ENCODE results near the gene IL1RL2.

Gene IL1RL2

DNA sequence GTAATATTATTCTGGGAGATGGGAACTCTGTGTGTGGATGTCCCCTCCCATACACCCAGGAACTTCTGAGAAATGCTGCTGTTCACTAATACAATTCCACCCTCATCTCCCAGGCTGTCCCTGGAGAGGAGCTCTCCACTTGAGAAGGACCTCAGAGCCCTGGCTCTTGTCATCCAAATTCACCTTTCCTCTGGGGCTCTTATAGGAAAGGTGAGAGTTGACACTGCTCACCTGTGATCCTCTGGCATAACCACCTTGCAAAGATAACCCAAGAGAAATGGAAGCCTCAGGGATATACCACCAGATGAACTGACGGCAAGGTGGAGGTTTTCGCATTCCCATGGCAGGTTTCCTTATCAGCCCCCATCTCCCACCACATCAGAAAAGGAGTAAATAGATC lies 52.0 kb downstream of the IL1RL2 start:
- DNase-seq (ENCODE audit: low read depth in 3 of 3) = no peak

DNA sequence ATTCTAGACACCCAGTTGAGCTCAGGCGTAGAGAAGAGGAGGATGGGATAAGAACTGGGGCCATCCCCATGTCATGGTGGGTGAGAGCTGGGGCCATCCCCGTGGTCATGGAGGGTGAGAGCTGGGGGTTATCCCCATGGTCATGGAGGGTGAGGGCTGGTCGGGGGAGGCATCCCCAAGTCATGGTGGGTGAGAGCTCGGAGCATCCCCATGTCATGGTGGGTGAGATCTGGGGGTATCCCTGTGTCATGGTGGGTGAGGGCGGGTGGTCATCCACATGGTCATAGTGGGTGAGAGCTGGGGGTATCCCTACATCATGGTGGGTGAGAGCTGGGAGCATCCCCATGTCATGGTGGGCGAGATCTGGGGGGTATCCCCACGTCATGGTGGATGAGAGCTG lies 52.5 kb downstream of the IL1RL2 start:
- DNase-seq (ENCODE audit: low read depth in 3 of 3) = no peak

DNA sequence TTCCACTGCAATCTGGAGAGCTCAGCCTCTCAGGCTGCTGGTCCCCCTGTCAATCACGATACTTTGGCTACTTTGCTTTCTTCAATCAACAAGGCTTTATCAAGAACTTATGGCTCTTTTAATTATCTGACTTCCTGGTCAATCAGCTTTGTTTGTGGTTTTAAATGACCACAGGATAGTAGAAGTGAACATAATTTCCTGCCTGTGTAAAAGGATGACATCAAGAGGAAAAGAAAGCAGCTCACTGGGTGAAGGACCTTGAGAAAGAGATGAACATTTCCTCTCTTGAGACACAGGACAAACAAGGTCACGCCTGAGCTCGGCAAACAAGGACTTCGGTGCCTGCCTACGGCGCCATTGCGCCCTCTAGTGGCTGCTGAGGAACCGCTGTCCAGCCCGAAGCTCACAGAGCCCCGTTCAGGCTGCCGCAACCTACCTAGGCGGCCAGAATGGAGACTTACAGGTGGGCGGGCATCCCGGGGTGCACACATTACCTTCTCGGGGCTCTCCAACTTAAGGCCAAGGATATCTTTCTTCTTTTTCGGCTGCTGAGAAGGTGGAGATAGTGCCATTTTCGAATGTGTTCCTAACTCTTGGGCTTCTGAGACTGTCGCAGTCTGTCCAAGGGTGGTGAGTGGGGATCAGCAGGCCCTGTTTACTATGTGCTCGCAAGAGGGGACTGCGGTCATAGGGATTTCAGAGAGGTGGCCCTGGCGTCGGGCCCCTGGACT lies 54.0 kb downstream of the IL1RL2 start:
- DNase-seq (ENCODE audit: low read depth in 3 of 3) = peak; percentile 75 to 85 (median 81)

DNA sequence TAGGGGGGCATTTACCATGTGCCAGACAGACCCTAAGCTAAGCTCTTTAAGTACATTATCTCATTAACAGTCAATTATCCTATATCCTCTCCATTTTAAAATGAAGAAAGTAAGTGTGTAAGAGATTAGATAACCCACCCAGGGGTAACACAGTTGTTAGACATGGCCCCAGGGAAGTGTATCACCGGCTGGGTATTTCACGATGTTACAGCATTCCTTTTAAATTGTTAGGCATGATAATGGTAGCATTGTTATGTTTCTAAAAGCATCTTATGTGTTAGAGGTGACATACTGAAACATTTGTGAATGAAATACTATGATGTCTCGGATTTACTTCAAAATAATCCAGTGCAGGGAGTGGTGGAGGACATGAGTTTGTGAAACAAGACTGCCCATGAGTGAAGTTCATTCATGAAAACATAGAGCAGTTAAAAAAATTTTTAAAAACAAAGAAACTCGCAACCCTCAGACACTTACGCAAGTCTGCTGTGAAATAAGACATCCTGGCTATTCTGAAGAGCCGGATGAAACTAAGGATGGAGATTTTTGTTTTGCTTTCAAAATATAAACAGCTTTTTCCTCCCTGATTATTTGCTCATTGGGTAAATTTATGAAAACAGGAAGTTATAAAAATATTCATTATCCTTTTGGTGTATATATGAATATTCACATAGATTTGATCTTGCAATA lies 54.9 kb downstream of the IL1RL2 start:
- no peak for DNase-seq (ENCODE audit: low read depth in 3 of 3)

DNA sequence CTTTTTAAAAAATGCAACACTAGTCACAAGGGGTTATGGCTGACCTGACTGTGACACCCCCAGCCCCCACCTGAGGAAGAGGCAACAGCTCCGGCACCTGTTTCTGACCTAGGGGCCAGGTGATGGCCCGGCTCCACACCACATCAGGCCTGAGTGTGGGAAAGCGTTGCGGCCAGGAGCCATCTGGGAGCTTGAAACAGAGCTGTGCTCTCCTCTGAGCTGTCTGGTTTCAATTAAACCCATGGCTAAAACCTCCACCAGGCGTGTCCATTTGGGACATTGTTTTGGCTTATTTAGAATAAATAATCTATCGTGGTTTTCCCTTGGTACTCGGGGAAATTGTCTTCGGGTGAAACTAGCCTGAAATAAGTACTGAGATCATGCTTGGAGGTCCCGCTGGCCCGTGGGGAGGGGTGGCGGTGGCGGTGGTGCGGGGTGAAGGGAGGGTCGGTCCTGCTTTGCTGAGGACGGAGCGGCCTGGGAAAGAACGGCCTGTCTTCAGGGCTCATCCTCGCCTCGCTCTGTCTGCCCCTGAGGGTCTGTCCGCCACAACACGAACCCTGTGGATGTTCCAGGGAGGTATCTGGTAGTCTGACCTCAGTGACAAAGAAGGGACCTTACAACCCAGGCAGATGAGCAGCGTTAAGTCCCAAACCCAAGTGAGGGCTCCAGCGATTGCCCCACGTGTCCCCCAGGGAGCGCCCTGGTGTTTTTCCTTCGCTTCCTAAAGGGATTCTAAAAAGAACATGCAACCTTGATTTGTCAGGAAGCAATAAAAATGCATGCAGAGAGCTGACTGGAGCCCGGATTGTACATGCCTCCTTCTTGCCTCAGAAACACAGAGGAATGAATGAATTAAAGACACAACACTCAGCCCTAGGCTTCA lies 58.7 kb downstream of the IL1RL2 start:
- no peak for DNase-seq (ENCODE audit: low read depth in 3 of 3)

DNA sequence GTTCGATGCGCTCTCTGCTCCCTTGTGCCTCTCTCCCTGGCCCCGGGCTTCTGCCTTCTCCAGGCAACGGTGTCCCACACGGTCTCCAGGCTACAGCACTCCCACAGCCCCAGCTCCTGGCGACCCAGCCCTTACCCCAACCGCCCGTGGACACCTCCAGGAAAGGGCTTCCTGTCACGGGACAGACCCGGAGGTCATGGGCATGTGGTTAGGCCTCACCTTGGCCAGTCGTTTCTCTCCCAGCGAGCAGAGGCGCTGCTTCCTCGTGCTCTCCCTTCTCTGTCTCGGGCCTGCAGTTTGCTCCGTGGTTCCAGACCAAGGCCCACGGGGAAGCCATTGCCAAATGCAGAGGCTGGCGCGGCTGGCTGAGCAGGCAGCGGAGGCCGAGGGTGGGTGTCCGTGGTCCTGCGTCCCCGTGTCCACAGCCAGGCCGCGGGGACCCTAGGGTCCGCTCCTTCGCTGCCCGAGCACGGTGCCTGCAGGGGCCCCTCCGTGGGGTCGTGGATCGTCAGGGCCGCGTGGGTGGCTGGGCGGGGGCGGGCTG lies 63.5 kb downstream of the IL1RL2 start:
- DNase-seq (ENCODE audit: low read depth in 3 of 3) = no peak

DNA sequence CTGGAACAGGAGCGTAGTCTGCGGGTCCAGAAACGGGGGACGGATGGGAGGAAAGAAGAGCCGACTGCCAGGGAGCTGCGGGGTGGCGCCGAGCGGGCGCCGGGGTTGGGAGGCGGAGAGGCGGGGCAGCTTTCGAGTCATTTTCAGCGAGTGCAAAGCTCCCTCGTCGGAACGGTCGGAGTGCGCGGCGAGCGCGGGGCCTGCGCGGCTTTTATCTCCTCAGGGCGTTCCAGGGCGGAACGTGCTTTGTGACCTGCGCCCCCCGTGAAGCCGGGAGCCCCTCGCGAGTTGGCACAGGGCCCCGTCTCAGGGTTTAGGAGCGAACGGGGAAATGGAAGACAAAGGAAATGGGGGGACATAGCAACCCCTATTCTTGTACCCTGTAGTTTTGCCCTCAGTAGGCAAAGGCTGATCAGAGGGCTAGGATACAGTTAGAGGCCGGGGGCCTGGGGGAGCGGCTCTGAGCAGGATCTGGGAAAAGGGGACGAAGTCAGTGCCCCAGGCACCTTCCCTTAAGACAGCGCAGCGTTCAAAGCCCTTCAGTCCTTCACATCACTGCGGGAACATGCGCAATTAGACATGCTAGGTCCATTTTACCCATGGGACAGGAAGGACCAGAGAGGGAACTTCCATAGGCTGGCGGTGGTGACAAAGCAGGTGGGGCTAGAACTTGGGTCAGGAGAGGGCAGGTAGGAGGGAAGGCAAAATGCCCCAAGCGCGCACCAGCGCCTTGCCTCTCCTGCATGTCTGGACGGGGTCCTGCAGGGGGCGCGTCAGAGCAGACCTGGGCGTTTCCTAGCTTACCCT lies 64.4 kb downstream of the IL1RL2 start:
- DNase-seq (ENCODE audit: low read depth in 3 of 3) = peak; percentile 48 to 59 (median 55)

DNA sequence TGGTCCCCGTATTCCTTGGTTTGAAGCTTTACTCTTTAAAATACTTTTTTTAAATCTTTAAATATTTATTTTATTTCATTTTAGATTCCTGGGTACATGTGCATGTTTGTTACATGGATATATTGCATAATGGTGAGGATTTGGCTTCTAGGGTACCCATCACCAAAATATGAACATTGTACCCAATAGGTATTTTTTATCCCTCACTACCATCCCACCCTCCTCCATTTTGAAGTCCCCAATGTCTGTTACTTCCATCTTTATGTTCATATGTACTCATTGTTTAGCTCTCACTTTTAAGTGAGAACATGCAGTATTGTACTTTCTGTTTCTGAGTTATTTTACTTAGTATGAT lies 65.0 kb downstream of the IL1RL2 start:
- no peak for DNase-seq (ENCODE audit: low read depth in 3 of 3)

DNA sequence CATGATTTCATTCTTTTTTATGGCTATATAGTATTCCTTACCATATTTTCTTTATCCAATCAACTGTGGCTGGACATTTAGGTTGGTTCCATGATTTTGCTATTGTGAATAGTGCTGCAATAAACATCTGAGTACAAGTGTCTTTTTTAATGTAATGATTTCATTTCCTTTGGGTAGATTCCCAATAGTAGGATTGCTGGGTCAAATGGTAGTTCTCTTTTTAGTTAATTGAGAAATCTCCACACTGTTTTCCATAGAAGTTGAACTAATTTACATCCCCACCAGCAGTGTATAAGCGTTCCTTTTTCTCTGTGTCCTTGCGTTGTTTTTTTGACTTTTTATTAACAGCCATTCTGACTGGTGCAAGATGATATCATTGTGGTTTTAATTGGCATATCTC lies 65.4 kb downstream of the IL1RL2 start:
- DNase-seq (ENCODE audit: low read depth in 3 of 3) = no peak

DNA sequence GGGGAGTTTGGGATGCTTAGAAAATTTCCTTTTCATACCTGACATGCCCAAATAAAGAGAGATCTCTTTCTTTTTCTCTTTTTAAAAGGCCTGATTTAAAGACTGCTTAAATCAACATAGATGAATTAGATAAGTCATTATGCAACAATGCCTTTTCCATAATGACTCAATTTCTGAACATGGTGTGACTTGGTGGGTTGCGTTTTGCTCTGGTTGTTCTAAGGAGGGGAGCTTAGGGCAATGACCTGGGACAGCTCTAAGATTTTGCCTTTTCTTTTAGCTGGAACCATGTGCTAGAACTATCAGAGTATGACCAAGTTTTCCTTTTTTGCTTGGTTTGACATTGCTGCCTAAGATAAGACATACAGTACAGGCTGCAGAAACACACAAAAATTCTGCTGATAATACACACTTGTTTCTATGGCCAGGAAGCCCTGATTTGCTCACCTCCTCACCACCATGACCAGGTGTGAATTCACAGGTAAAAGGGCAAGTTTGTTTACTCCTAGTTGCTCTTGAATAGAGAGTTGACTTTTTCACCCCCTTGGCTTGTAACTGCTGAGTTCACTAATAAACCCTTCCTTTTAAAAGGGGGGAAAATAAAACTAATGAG lies 66.4 kb downstream of the IL1RL2 start:
- no peak for DNase-seq (ENCODE audit: low read depth in 3 of 3)

DNA sequence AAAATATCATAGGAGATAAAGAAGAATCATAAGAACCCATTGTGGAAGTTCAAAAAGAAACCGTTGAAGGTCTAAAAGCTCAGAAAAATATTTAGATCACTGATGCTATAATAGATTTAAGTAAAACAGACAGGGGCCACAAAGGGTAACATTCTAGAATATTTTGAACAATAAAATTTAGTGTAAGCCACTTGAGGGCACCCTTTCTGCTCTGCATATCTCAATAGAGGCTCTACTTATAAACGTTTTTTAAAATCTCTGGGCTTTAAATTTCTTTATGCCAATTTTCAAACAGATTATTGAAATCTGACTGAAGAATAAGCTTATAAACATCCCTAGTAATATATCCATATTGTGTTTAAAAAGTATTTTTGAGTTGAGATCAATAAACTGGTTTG lies 66.9 kb downstream of the IL1RL2 start:
- DNase-seq (ENCODE audit: low read depth in 3 of 3) = no peak

DNA sequence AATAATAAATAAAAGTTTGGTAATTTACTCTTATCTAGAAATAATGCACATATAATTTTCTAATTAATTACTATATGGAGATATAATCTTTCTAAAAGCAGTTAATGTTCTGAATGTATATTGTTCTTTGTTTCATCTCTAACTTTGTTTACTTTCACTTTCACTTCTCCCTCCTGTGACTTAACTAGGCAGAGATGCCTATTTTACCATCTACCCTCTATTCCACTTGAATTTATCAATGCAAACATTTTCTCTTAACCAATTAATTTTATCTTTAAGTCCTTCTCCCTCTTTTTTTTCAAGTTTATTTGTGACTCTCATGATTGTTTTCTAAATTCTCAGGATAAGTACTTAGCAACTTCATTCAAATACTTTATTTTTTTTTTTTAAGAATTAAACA lies 69.5 kb downstream of the IL1RL2 start:
- no peak for DNase-seq (ENCODE audit: low read depth in 3 of 3)

DNA sequence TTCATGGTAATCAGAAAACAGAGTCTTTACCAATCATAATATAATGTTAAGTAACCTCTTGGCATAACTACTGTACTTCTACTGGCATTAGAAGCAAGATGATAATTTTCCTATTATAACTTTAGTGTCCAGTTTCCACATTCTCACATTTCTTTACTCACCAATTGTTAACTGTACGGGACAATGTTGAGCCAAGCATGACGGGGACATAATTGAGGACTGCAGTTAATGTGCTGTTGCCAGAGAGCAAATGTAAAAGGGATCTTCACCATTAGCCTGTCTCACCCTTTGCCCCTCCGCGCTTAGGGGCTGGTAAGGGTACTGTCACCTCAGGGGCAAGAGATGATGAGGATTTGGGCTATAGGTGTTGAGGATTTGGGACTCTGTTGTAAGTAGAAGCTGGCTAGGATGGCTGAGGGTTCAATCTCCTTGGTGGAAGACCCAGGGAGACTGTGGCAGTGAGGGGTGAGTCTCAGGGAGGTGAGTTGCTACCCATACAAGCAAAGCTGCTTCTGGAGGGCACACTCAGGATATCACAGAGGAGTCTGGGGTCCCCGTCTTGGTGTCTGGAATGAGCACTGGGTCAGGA lies 70.1 kb downstream of the IL1RL2 start:
- no peak for DNase-seq (ENCODE audit: low read depth in 3 of 3)

DNA sequence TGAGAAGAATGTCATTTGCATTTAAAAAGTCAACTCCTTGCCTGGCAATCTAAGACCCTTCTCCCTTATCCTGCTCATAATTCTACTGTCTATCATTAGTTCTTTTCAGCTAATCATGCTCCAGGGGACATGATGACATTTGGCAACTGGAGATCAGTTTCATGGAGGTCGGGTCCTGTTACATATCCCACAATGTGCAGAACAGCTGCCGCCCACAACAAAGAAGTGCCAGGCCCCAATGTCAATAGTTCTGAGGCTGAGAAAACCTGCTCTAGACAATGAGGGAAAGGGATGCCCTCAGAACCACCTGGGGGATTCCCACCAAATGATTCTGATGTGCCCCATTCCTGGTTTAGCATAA lies 71.2 kb downstream of the IL1RL2 start:
- DNase-seq (ENCODE audit: low read depth in 3 of 3) = no peak

DNA sequence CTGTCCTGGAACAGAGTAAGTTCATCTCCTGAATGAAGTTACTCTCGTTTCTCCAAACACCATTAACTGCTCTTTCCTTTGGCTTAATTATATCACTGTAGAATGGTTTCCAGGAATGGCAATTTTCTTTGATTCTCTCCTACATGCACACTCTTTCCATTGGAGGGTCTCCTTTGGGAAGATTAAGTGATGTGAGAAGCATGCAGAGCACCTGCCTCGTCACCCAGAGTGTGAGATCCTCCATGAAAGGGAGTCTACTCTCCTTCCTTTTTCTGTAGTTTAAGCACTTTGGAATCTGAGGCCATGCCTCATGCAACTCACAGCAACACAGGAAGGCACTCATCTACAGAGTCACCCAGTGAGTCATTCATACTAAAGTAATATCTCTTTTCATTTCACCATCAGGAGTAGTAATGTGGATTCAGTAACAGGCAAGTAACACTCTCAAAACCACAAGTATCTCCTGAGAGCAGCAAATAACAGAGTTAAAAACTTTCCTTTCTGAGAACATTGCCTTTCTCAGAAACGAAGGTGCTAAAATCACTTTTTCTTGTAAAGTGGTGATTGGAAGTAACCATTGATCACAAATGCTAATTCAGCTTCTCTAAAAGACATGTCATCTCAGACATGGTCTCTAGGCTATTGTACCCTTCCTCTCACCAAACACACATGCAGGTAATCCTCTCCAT lies 71.7 kb downstream of the IL1RL2 start:
- DNase-seq (ENCODE audit: low read depth in 3 of 3) = no peak

DNA sequence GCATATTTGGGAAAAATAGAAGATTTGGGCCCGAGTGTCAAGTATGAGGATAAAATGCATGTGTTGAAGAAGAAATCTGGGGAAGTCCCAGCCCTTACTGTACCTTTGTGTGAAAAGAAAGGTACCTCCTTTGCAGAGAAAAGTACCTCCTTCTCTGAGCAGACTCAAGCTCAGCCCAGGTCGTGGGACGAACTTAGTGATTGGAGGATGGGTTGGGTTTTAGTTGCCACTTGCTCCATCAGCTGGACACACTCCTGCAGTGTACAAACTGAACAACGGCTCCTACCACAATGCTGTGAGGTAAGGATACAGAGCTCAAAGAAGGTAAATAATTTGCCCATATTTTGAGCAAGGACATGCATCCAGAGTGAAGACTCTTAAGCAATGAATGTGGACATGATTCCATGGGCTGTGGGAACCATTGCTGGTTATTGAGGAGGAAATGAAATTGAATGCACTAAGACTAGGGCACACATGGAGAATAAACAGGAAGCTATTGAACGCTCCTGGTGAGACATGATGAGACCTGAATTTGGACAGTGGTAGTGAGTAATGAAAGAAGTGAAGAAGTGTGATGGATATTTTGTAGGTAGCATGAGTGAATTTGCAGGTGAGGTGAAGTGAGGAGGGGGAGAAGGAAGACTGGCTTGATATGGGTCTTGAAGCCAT lies 74.8 kb downstream of the IL1RL2 start:
- no peak for DNase-seq (ENCODE audit: low read depth in 3 of 3)

DNA sequence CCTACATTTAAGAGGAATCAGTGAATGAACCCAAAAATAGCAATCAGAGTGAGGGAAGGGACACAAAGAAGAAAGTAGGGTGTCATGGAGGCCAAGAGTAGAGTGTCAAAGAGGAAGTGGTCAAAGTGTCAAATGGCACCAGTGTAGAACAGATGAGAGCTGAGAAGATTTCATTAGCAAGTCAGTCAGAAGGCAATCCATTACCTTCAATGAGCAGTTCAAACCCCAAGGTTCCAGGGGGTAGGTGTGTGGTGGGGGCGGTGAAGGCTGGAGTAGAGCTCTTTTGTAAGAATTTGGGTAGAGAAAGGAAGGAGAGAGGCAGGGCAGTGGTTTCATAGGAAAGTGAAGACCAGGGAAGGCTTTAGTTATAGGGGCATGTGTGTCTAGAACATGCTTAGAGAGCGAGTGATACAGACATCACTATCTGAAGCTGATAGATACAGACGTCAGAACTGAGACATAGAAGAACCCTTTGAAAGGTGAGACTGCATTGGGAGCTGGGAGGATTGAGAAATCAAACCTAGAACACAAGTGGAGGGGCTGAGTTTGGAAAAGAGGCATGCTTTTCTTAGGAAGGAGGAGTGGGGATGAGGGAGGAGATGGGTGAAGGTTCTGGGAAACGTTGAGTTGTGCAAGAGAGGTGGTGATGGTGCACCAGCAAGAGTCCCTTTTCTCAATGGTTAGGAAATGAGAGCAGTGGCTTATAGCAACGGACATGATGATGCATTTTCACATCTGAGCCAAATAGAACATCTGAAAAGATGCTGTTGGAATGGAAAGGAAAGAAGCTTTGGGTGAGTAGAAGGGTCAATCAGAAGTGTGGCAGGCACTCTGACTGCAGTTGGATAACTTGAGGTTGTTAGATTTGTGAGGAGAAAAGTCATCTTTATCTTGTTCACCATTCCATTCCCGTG lies 75.7 kb downstream of the IL1RL2 start:
- no peak for DNase-seq (ENCODE audit: low read depth in 3 of 3)

DNA sequence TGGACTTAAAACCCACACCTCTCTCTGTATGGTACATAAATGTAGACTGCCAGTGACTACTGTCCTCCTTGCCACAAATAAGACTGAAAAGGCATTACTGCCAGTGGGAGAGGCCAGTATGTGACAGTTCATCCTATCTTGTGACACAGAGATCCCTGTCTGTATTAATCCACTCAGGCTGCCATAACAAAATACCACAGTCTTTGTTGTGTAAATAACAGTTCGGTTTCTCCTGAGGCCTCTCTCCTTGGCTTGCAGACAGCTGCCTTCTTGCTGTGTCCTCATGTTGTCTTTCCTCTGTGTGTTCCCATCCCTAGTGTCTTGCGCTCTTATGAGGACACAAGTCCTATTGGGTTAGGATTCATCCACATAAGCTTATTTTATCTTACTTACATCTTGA lies 78.1 kb downstream of the IL1RL2 start:
- DNase-seq (ENCODE audit: low read depth in 3 of 3) = no peak

DNA sequence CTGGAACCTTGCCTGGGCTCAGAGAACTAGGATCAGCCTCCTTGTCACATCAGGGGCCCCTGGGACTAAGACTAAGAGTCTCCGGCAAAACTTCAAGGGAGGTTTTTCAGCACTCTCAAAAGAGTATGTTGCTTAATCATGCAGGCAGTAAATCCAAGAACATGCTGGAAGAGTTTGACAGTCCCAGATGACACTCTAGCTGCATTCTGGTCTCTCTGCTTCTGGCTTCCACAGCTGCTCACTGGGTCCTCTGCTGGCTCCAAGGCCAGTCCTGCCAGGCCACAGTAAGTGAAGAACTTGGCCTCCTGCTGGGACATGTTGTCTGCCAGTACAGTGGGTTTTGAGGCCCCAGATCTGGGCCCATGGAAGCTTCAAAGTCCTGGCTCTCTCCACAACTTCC lies 79.4 kb downstream of the IL1RL2 start:
- DNase-seq (ENCODE audit: low read depth in 3 of 3) = no peak
